Measurements from ENCODE around the gene DHX32. TPM values are rescaled to one million over a fixed set of nuclear protein-coding genes. Genes with fewer than 3 reads are reported as not detected.

Gene DHX32
- polyA plus RNA-seq, 1 donor from 2014 or later: 25.2 TPM

GRCh38 chr10:125846894-125847293 lies 34.2 kb downstream of the DHX32 start:
- Histone ChIP-seq H3K9me3 (ENCODE audit: low read length) (no peaks in the 10 kb centered on the region), H3K9ac (ENCODE audit: low read length) (no peak overlapping the region), H2AFZ (ENCODE audit: low read depth, low read length) (no peak overlapping the region), H3K4me2 (ENCODE audit: low read length) (no peak overlapping the region), H3K79me2 (replicated peaks; ENCODE audit: insufficient read depth, low read length) (no peaks in the 10 kb centered on the region), H4K20me1 (ENCODE audit: insufficient read depth) (no peaks in the 10 kb centered on the region), H3K27ac (ENCODE audit: low read length) (no peak overlapping the region), H3K9me2 (ENCODE audit: insufficient read depth, low read length) (no peaks in the 10 kb centered on the region), H3K36me3 (ENCODE audit: insufficient read depth, low read length) (no peaks in the 10 kb centered on the region), H3K27me3 (ENCODE audit: insufficient read depth, low read depth, low read length) (no peaks in the 10 kb centered on the region), H3K4me3 (ENCODE audit: low read length) (no peak overlapping the region), H3F3A (ENCODE audit: insufficient read depth, low read length, poor library complexity, severe bottlenecking) (no peaks in the 10 kb centered on the region)
- TF ChIP-seq TAF1 (IDR thresholded peaks at IDR 0.05; ENCODE audit: low read depth) (no peak), POLR2AphosphoS5 (IDR thresholded peaks at IDR 0.05) (no peak), SMC3 (conservative IDR thresholded peaks at IDR 0.05; ENCODE audit: poor library complexity) (no peak), RAD21 (conservative IDR thresholded peaks at IDR 0.05) (no peak), EP300 (conservative IDR thresholded peaks at IDR 0.05; ENCODE audit: poor library complexity, severe bottlenecking) (no peak), MXI1 (conservative IDR thresholded peaks at IDR 0.05; ENCODE audit: poor library complexity, severe bottlenecking) (no peak), EZH2 (IDR thresholded peaks at IDR 0.05; ENCODE audit: borderline replicate concordance, insufficient read depth, low read length, poor library complexity, severe bottlenecking) (no peak)
- TF ChIP-seq, protein P1, sequence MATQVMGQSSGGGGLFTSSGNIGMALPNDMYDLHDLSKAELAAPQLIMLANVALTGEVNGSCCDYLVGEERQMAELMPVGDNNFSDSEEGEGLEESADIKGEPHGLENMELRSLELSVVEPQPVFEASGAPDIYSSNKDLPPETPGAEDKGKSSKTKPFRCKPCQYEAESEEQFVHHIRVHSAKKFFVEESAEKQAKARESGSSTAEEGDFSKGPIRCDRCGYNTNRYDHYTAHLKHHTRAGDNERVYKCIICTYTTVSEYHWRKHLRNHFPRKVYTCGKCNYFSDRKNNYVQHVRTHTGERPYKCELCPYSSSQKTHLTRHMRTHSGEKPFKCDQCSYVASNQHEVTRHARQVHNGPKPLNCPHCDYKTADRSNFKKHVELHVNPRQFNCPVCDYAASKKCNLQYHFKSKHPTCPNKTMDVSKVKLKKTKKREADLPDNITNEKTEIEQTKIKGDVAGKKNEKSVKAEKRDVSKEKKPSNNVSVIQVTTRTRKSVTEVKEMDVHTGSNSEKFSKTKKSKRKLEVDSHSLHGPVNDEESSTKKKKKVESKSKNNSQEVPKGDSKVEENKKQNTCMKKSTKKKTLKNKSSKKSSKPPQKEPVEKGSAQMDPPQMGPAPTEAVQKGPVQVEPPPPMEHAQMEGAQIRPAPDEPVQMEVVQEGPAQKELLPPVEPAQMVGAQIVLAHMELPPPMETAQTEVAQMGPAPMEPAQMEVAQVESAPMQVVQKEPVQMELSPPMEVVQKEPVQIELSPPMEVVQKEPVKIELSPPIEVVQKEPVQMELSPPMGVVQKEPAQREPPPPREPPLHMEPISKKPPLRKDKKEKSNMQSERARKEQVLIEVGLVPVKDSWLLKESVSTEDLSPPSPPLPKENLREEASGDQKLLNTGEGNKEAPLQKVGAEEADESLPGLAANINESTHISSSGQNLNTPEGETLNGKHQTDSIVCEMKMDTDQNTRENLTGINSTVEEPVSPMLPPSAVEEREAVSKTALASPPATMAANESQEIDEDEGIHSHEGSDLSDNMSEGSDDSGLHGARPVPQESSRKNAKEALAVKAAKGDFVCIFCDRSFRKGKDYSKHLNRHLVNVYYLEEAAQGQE (IDR thresholded peaks at IDR 0.05; ENCODE audit: borderline replicate concordance): no peak
- TF ChIP-seq, protein P2, sequence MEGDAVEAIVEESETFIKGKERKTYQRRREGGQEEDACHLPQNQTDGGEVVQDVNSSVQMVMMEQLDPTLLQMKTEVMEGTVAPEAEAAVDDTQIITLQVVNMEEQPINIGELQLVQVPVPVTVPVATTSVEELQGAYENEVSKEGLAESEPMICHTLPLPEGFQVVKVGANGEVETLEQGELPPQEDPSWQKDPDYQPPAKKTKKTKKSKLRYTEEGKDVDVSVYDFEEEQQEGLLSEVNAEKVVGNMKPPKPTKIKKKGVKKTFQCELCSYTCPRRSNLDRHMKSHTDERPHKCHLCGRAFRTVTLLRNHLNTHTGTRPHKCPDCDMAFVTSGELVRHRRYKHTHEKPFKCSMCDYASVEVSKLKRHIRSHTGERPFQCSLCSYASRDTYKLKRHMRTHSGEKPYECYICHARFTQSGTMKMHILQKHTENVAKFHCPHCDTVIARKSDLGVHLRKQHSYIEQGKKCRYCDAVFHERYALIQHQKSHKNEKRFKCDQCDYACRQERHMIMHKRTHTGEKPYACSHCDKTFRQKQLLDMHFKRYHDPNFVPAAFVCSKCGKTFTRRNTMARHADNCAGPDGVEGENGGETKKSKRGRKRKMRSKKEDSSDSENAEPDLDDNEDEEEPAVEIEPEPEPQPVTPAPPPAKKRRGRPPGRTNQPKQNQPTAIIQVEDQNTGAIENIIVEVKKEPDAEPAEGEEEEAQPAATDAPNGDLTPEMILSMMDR (IDR thresholded peaks at IDR 0.05; ENCODE audit: poor library complexity, severe bottlenecking): no peak

DNA sequence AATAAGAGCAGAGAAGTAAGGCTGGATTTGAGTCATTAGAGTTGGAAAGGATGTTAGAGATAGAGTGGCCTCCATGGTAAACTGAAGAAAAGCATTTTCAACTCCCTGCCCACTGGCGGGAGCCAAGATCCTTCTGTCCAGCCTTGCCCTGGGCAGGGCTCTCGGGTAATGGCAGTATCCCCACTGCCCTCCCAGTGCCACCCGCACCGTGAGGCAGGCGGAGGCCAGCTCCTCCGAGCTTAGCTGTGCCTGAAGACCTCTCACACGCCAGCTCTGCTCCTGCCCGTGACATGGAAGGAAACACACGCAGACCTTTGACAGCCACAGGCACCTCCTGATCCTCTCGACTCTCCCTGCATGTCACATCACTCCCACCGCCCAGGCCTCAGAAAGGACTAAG lies 35.5 kb downstream of the DHX32 start:
- Histone ChIP-seq H3K9me3 (ENCODE audit: low read length) (no peaks in the 10 kb centered on the region), H3K36me3 (ENCODE audit: insufficient read depth, low read length) (peaks cover 4% of the 10 kb centered on the region), H3K4me3 (ENCODE audit: low read length) (no peak overlapping the region), H3K4me2 (ENCODE audit: low read length) (no peak overlapping the region), H3F3A (ENCODE audit: insufficient read depth, low read length, poor library complexity, severe bottlenecking) (no peaks in the 10 kb centered on the region), H3K79me2 (replicated peaks; ENCODE audit: insufficient read depth, low read length) (no peaks in the 10 kb centered on the region), H3K27ac (ENCODE audit: low read length) (no peak overlapping the region), H3K9me2 (ENCODE audit: insufficient read depth, low read length) (no peaks in the 10 kb centered on the region), H2AFZ (ENCODE audit: low read depth, low read length) (no peak overlapping the region), H3K27me3 (ENCODE audit: insufficient read depth, low read depth, low read length) (no peaks in the 10 kb centered on the region), H3K9ac (ENCODE audit: low read length) (no peak overlapping the region), H4K20me1 (ENCODE audit: insufficient read depth) (no peaks in the 10 kb centered on the region)
- TF ChIP-seq MXI1 (conservative IDR thresholded peaks at IDR 0.05; ENCODE audit: poor library complexity, severe bottlenecking): no peak
- TF ChIP-seq POLR2AphosphoS5 (IDR thresholded peaks at IDR 0.05): no peak
- no peak for TF ChIP-seq EP300 (conservative IDR thresholded peaks at IDR 0.05; ENCODE audit: poor library complexity, severe bottlenecking)
- TF ChIP-seq, protein P1 (IDR thresholded peaks at IDR 0.05; ENCODE audit: borderline replicate concordance): no peak
- TF ChIP-seq EZH2 (IDR thresholded peaks at IDR 0.05; ENCODE audit: borderline replicate concordance, insufficient read depth, low read length, poor library complexity, severe bottlenecking): no peak
- TF ChIP-seq RAD21 (conservative IDR thresholded peaks at IDR 0.05): no peak
- TF ChIP-seq, protein P2 (IDR thresholded peaks at IDR 0.05; ENCODE audit: poor library complexity, severe bottlenecking): no peak
